Measurements from ENCODE around the gene RMND5A. TPM values are rescaled to one million over a fixed set of nuclear protein-coding genes. Genes with fewer than 3 reads are reported as not detected.

RMND5A gene
- total RNA-seq, 2 donors from 2014 or later, result 32.2 to 48.3 TPM

DNA sequence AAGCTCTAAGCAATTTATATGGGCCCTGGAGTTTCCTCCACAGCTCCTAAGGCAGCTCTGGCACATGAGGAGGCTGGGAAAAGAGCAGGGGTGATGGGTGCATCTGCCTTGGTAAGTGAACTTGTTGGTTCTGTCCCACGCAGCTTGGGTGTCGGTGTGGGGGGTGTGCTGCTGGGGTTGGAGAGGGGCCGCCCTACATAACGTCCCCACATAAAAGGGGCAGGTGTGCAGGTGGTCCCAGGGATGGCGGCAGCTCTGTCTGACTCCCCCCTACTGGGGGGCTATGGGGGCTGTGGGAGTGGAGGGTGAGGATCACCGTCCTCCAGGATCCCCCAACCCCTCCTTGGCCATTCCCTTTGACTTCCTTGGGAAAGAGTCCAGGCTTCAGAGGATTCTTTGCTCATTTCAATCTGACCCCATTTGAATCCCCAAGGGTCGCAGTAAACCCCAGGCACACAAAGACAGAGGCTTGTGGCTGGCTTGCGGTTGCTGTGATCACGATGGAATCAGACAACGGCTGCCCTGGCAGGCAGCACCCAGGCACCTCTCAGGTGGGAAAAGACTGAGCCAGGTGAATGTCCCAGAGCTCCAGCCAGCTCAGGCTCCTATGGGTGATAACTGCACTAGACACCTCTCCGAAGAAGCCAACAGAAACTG is 105.1 kb downstream of the RMND5A start:
- Mint-ChIP-seq H3K27me3 (peaks cover 0 to 3% of the 10 kb centered on the region in 2 donors), H3K36me3 (no peaks in the 10 kb centered on the region), H3K9me3 (no peaks in the 10 kb centered on the region), H3K27ac (peak overlapping the region in 1 of 2 donors; percentile 67), H3K4me1 (ENCODE audit: low read depth in 2 of 2) (peaks cover 6 to 22% of the 10 kb centered on the region in 2 donors), H3K4me3 (peak overlapping the region; percentile 15)
- DNase-seq (ENCODE audit: low spot score) (no peak), ATAC-seq (no peak)

DNA sequence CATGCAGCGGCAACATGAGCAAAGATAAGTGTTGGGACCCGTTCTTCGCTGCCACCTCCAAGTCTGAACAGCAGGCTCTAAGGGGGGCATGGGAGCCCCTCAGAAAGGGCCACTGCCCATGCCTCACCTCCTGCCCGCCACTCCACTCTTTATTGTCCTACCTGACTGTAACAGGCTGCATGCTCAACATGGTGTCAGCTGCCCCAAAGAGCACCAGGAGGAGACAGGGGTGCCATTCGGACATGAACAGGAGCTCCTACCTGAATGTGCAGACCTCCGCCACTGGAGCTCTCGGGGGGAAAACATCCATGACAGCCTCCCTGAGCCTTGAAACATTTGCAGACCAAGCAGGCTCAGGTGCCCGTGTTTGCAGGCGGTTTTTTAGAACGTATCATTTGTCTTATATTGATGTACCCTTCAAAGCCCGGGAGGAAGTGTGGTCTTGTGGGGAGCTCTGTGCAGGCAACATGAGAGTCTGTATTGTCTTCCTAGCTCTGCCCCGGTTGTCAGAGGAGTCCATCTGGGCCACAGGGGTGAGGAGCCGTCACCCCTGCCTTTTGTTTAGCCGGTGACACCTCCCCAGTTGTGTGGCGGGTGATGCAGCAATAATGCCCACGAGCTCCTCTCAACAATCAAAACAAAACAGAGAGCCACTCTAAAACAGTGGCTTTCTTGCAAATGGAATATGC is 105.7 kb downstream of the RMND5A start:
- Mint-ChIP-seq H3K27ac (peak overlapping the region in 1 of 2 donors; percentile 67), H3K9me3 (no peaks in the 10 kb centered on the region), H3K4me1 (ENCODE audit: low read depth in 2 of 2) (peaks cover 6 to 22% of the 10 kb centered on the region in 2 donors), H3K36me3 (no peaks in the 10 kb centered on the region), H3K4me3 (peak overlapping the region; percentile 73), H3K27me3 (peaks cover 0 to 3% of the 10 kb centered on the region in 2 donors)
- DNase-seq (ENCODE audit: low spot score) (no peak), ATAC-seq (peak; percentile 71 to 86)

DNA sequence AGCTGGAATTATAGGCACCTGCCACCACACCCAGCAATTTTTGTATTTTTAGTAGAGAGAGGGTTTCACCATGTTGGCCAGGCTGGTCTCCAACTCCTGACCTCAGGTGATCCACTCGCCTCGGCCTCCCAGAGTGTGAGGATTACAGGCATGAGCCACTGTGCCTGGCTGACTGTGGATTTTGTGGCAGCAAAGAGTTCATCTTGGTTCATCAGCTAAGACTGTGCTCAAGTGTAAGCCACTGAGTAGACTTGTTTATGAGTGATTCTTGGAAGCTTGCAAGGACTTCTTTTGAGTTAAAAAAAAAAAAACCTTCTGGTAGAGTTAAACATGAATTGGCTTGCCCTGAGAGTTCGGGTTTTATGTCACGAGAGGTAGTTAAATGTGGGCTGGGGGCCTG is 106.9 kb downstream of the RMND5A start:
- DNase-seq (ENCODE audit: low spot score) (no peak), ATAC-seq (no peak)
- peak overlapping the region; percentile 73 for H3K4me3 Mint-ChIP-seq
- no peaks in the 10 kb centered on the region for H3K27me3 Mint-ChIP-seq
- H3K9me3 Mint-ChIP-seq, result no peaks in the 10 kb centered on the region
- H3K36me3 Mint-ChIP-seq, result no peaks in the 10 kb centered on the region
- H3K27ac Mint-ChIP-seq, result peak overlapping the region; percentile 24 to 67
- peaks cover 6 to 22% of the 10 kb centered on the region in 2 donors for H3K4me1 Mint-ChIP-seq (ENCODE audit: low read depth in 2 of 2)

Other genes with a start within 250 kb of the RMND5A start
- gene CHMP3, start 156.8 kb upstream of the RMND5A start, total RNA-seq, result 10 to 100 TPM; 41.9 to 45.1 TPM
- 10 to 100 TPM; 11.2 to 13.4 TPM for gene RNF103, start 96.4 kb upstream of the RMND5A start, total RNA-seq
- gene CD8A, start 70.6 kb downstream of the RMND5A start, total RNA-seq, result 10 to 100 TPM; 67.8 to 85.0 TPM
- gene CD8B, start 141.6 kb downstream of the RMND5A start, total RNA-seq, result 10 to 100 TPM in 1 of 2 donors, 1 to 10 TPM in 1; 8.4 to 31.5 TPM
- 1 to 10 TPM in 1 of 2 donors, under 1 TPM in 1; 0.24 to 3.0 TPM for gene RGPD1, start 221.8 kb downstream of the RMND5A start, total RNA-seq

All from natural killer cell treated with Interleukin-12 subunit alpha and Interleukin-12 subunit beta and Interleukin-15 and Interleukin-18, amount 100 ng/mL, for 72 hours (primary cell).